K562 (cell line): ENCODE results near the gene CCDC148. TPM values are rescaled to one million over a fixed set of nuclear protein-coding genes. Genes with fewer than 3 reads are reported as not detected.
"Not testable (repeated sequence)": the region's sequence is repeated elsewhere in the genome, so short reads cannot be mapped to it uniquely, and the experiment has no call there.

ENCODE experiments used
- ATAC-seq: fragments of 200-7000 bp; cut with Tn5 transposase; 3 replicates; pipeline ENCODE4 v1.9.1; 2020; ENCODE audit warnings: moderate library complexity
- BruUV-seq: library from RNA; stranded (reverse); fragments of 400-500 nt; replicated peaks from 2 replicates; lab custom pipeline; 2021; lab: Mats Ljungman, UMichigan
- CTCF ChIA-PET: fragments of 300-600 bp; formaldehyde crosslinking; extraction: SDS; loops from one replicate; lab custom pipeline; 2021; ENCODE audit warnings: low intra/inter-chr PET ratio; lab: Yijun Ruan, JAX
- POLR2A ChIA-PET: fragments of 300-600, 350-650 bp; sonication (Branson Sonifier 250); formaldehyde crosslinking; extraction: SDS; loops from one replicate; lab custom pipeline; 2021; ENCODE audit warnings: antibody characterized with exemption, inconsistent platforms; lab: Yijun Ruan, JAX
- DNase-seq, 4 experiments: peaks; one replicate each; pipeline versions ENCODE4 v3.0.0 to v3.0.0-alpha.2; 2011 to 2018; ENCODE audit warnings: low spot score in 3 of 4, mixed read lengths in 3 of 4; ENCODE audit errors: extremely low read depth in 1 of 4
- FAIRE-seq: peaks from 2 replicates; lab custom pipeline; 2011; peaks lifted over from hg19 to GRCh38; lab: Jason Lieb, UNC
- H2AFZ ChIP-seq: 2 replicates; pipeline ENCODE4 v1.6.0; 2011; ENCODE audit warnings: low read depth, low read length, control low read depth, inconsistent platforms
- H3K27ac ChIP-seq: fragments of 200-600 bp; 3 replicates; pipeline ENCODE4 v1.8.0; 2011; ENCODE audit warnings: low read depth, mild to moderate bottlenecking, control low read depth, inconsistent platforms, low read length, moderate library complexity, mixed read lengths; ENCODE audit errors: extremely low read depth
- H3K27me3 ChIP-seq, 2 experiments: fragments of 300-600 bp in 1 of 2; 2 replicates in 1 of 2; 3 replicates in 1 of 2; pipeline versions ENCODE4 v1.6.0 to v1.8.0; 2011; ENCODE audit warnings: inconsistent platforms in 2 of 2, low read length in 2 of 2, mild to moderate bottlenecking in 1 of 2, mixed read lengths in 1 of 2, moderate library complexity in 1 of 2; ENCODE audit not compliant: control insufficient read depth in 2 of 2, insufficient read depth in 2 of 2
- H3K36me3 ChIP-seq: fragments of 300-600 bp; 3 replicates; pipeline ENCODE4 v1.8.0; 2011; ENCODE audit warnings: mild to moderate bottlenecking, low read length, inconsistent platforms; ENCODE audit not compliant: control insufficient read depth, insufficient read depth
- H3K4me1 ChIP-seq, 2 experiments: fragments of 200-600 bp in 1 of 2; replicated peaks in 1 of 2; 2 replicates in 1 of 2; 3 replicates in 1 of 2; pipeline versions ENCODE4 v1.5.1 to v1.8.0; 2011; ENCODE audit warnings: inconsistent platforms in 2 of 2, low read length in 2 of 2, mild to moderate bottlenecking in 1 of 2, mixed read lengths in 1 of 2, moderate library complexity in 1 of 2; ENCODE audit not compliant: control insufficient read depth in 2 of 2, insufficient read depth in 2 of 2
- H3K4me2 ChIP-seq: 2 replicates; pipeline ENCODE4 v1.6.1; 2011; ENCODE audit warnings: low read length, control low read depth, inconsistent platforms, mixed read lengths; ENCODE audit not compliant: insufficient read depth
- H3K4me3 ChIP-seq: fragments of 200-600 bp; sonication (generic), shearing (Covaris generic); 2 replicates; pipeline ENCODE4 v1.5.1; 2016; ENCODE audit warnings: control low read depth, inconsistent platforms
- H3K79me2 ChIP-seq: fragments of 200-600 bp; 3 replicates; pipeline ENCODE4 v1.8.0; 2011; ENCODE audit warnings: low read length, inconsistent platforms; ENCODE audit not compliant: control insufficient read depth, insufficient read depth
- H3K9ac ChIP-seq, 2 experiments: 2 replicates each; pipeline versions ENCODE4 v1.6.0 to v1.6.1; 2011; ENCODE audit warnings: low read depth in 2 of 2, low read length in 2 of 2, control low read depth in 1 of 2, inconsistent platforms in 1 of 2, mild to moderate bottlenecking in 1 of 2, mixed read lengths in 1 of 2; ENCODE audit not compliant: insufficient read depth in 1 of 2
- H3K9me1 ChIP-seq: one replicate; pipeline ENCODE4 v1.6.0; 2011; ENCODE audit warnings: inconsistent platforms, mild to moderate bottlenecking, low read length, moderate library complexity; ENCODE audit not compliant: control insufficient read depth, insufficient read depth
- H3K9me3 ChIP-seq: replicated peaks from 2 replicates; pipeline ENCODE4 v1.5.1; 2011; ENCODE audit warnings: low read depth, low read length, inconsistent platforms; ENCODE audit not compliant: control insufficient read depth, insufficient read depth
- H4K20me1 ChIP-seq: replicated peaks from 2 replicates; pipeline ENCODE4 v1.6.1; 2011; ENCODE audit warnings: low read length, inconsistent platforms, mixed read lengths; ENCODE audit not compliant: control insufficient read depth, insufficient read depth
- CREBBP ChIP-seq: IDR thresholded peaks from one replicate; pipeline ENCODE4 v1.6.1; 2012; ENCODE audit warnings: low read depth, mild to moderate bottlenecking, control low read depth, inconsistent platforms, low read length
- KDM1A ChIP-seq, 2 experiments: fragments of 450-650 bp; IDR thresholded peaks; 2 replicates each; pipeline ENCODE4 v1.6.1; 2016; ENCODE audit warnings: mild to moderate bottlenecking in 2 of 2
- NFATC3 ChIP-seq: fragments of 450-650 bp; IDR thresholded peaks from 2 replicates; pipeline ENCODE4 v1.6.1; 2017; ENCODE audit warnings: mild to moderate bottlenecking
- NR2C1 ChIP-seq, 2 experiments: fragments of 450-650 bp; IDR thresholded peaks; 2 replicates each; pipeline ENCODE4 v1.6.1; 2017; ENCODE audit warnings: mild to moderate bottlenecking in 2 of 2, antibody characterized with exemption in 1 of 2, inconsistent platforms in 1 of 2, missing compliant biosample characterization in 1 of 2, missing genetic modification characterization in 1 of 2
- ZNF23 ChIP-seq: fragments of 250-450 bp; sonication (Bioruptor Pico); IDR thresholded peaks from 2 replicates; pipeline ENCODE4 v1.4.0; 2020; ENCODE audit warnings: mild to moderate bottlenecking
- ZNF282 ChIP-seq: sonication (generic); formaldehyde crosslinking; IDR thresholded peaks from 2 replicates; pipeline ENCODE4 v1.8.1; 2023; ENCODE audit warnings: missing genetic modification reagents
- WGBS: fragments of 100-300 bp; shearing (Covaris generic); methylation state at CpG from one replicate; pipeline ENCODE4 v1.1.6; 2016; ENCODE audit warnings: low coverage, mixed read lengths; ENCODE audit not compliant: insufficient coverage; ENCODE audit errors: missing lambda C conversion rate; 5-methylcytosine and 5-hydroxymethylcytosine counted together
- in situ Hi-C: fragments of 300-500 bp; cut with MboI; formaldehyde crosslinking; loops from 4 replicates; pipeline ENCODE4 v1.15.0; 2018; ENCODE audit warnings: inconsistent platforms, mixed read lengths
- intact Hi-C: fragments of 100-400 bp; cut with micrococcal nuclease; formaldehyde crosslinking; loops from 2 replicates; pipeline ENCODE4 v1.14.2; 2022
- polyA plus RNA-seq, 8 experiments: library from polyadenylated mRNA; depleted of rRNA in 4 of 8; stranded (reverse) in 5 of 8; unstranded in 3 of 8; fragments of >200 nt; fragmentation: Nextera tagmentation in 2 of 8; fragmentation: Illumina TruSeq in 1 of 8; extraction: Ambion mirVana in 2 of 8; extraction: Trizol in 1 of 8; gene quantifications; 2 replicates each; pipeline versions ENCODE4 v1.2.1 to v1.2.3, GENCODE V29; 2011 to 2014; ENCODE audit warnings: inconsistent platforms in 1 of 8, missing spikeins in 1 of 8
- total RNA-seq, 7 experiments: library from RNA; depleted of rRNA in 6 of 7; stranded (reverse); fragments of >200 nt in 6 of 7; fragmentation: Illumina TruSeq in 2 of 7; extraction: Trizol in 2 of 7; gene quantifications; 2 replicates each; pipeline versions ENCODE4 v1.2.1 to v1.2.3, GENCODE V29; 2011 to 2021; ENCODE audit warnings: low replicate concordance in 1 of 7
- TF ChIP-seq, protein P1 (sequence below): IDR thresholded peaks from 3 replicates; pipeline ENCODE4 v1.6.1; 2011; ENCODE audit warnings: borderline replicate concordance, mild to moderate bottlenecking, moderate library complexity; ENCODE audit not compliant: insufficient read length; ENCODE audit errors: extremely low read depth
- TF ChIP-seq, protein P2 (sequence below): fragments of 200-800 bp; sonication (Bioruptor generic); IDR thresholded peaks from 2 replicates; pipeline ENCODE4 v1.6.1; 2017; ENCODE audit warnings: missing genetic modification characterization, missing compliant biosample characterization

CCDC148 gene
- total and polyA plus RNA-seq, 9 of the 15 experiments (the other 6 are each of a cell fraction or from before 2014, with no cell fraction given): 0.10 to 1.4 (median 0.65) TPM

DNA sequence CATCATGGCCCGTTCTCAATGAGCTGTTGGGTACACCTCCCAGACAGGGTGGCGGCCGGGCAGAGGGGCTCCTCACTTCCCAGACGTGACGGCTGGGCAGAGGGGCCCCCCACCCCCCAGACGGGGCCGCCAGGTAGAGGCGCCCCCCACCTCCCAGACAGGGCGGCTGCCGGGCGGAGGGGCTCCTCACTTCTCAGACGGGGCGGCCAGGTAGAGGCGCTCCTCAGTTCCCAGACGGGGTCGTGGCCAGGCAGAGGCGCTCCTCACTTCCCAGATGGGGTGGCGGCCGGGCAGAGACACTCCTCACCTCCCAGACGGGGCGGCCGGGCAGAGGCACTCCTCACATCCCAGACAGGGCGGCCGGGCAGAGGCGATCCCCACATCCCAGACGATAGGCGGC, 146.1 kb downstream of the CCDC148 start:
- H4K20me1 ChIP-seq, H3K9me1 ChIP-seq, H2AFZ ChIP-seq, H3K79me2 ChIP-seq, H3K4me3 ChIP-seq, CTCF ChIA-PET, DNase-seq, BruUV-seq, in situ Hi-C loops, H3K9ac ChIP-seq, intact Hi-C loops, H3K27me3 ChIP-seq, H3K36me3 ChIP-seq, H3K4me1 ChIP-seq, ATAC-seq, FAIRE-seq, H3K4me2 ChIP-seq, H3K9me3 ChIP-seq, H3K27ac ChIP-seq: not testable (repeated sequence)
- 87% methylated on average over 11 of the region's 27 CpGs for WGBS
- POLR2A ChIA-PET: interaction anchor here (0.6 kb wide), 1 partner anchor 9 kb away, joined by 4 read pairs; no protein-coding TSS in a partner anchor

DNA sequence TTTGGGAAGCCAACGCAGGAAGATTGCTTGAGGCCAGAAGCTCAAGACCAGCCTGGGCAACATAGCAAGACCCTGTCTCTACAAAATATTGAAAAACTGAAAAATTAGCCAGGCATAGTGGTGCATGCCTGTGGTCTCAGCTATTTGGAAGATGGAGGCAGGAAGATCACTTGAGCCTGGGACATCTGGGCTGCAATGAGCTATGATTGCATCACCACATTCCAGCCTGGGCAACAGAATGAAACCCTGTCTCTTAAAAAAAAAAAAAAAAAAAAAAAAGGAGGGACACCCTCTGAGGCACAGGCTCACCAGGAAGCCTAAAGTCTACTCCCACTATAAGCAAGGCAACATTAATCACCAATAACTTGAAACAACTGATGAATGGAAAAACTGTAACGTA, 151.1 kb downstream of the CCDC148 start:
- H3K9me3 ChIP-seq: no peaks in the 10 kb centered on the region
- H3K9me1 ChIP-seq: no peaks in the 10 kb centered on the region
- intact Hi-C loops (loop anchor here (10.0 kb wide), 1 partner anchor 271 kb away; no protein-coding TSS in a partner anchor), in situ Hi-C loops (no loop called here)
- H3K4me3 ChIP-seq: no peak overlapping the region
- H3K27me3 ChIP-seq: no peaks in the 10 kb centered on the region
- no peak overlapping the region for H3K27ac ChIP-seq
- H3K4me1 ChIP-seq: no peaks in the 10 kb centered on the region; a peak in 1 of 5 replicates
- no peak overlapping the region for H2AFZ ChIP-seq
- BruUV-seq: no TSS peak
- FAIRE-seq (no peak), ATAC-seq (no peak), DNase-seq (no peak)
- no peaks in the 10 kb centered on the region for H3K36me3 ChIP-seq
- WGBS: 29% methylated on average over 2 of the region's 2 CpGs
- CTCF ChIA-PET: no interaction called here
- POLR2A ChIA-PET: no interaction called here
- TF ChIP-seq, protein P1, sequence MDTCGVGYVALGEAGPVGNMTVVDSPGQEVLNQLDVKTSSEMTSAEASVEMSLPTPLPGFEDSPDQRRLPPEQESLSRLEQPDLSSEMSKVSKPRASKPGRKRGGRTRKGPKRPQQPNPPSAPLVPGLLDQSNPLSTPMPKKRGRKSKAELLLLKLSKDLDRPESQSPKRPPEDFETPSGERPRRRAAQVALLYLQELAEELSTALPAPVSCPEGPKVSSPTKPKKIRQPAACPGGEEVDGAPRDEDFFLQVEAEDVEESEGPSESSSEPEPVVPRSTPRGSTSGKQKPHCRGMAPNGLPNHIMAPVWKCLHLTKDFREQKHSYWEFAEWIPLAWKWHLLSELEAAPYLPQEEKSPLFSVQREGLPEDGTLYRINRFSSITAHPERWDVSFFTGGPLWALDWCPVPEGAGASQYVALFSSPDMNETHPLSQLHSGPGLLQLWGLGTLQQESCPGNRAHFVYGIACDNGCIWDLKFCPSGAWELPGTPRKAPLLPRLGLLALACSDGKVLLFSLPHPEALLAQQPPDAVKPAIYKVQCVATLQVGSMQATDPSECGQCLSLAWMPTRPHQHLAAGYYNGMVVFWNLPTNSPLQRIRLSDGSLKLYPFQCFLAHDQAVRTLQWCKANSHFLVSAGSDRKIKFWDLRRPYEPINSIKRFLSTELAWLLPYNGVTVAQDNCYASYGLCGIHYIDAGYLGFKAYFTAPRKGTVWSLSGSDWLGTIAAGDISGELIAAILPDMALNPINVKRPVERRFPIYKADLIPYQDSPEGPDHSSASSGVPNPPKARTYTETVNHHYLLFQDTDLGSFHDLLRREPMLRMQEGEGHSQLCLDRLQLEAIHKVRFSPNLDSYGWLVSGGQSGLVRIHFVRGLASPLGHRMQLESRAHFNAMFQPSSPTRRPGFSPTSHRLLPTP: no peak
- no peak for TF ChIP-seq NR2C1 (IDR thresholded peaks at IDR 0.05)
- no peak for TF ChIP-seq NR2C1 (tag; IDR thresholded peaks at IDR 0.05)
- no peak for TF ChIP-seq KDM1A (IDR thresholded peaks at IDR 0.05)
- no peak for TF ChIP-seq NFATC3
- TF ChIP-seq, protein P2, sequence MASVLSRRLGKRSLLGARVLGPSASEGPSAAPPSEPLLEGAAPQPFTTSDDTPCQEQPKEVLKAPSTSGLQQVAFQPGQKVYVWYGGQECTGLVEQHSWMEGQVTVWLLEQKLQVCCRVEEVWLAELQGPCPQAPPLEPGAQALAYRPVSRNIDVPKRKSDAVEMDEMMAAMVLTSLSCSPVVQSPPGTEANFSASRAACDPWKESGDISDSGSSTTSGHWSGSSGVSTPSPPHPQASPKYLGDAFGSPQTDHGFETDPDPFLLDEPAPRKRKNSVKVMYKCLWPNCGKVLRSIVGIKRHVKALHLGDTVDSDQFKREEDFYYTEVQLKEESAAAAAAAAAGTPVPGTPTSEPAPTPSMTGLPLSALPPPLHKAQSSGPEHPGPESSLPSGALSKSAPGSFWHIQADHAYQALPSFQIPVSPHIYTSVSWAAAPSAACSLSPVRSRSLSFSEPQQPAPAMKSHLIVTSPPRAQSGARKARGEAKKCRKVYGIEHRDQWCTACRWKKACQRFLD: no peak
- TF ChIP-seq CREBBP: no peak
- TF ChIP-seq ZNF23 (CRISPR knock-in tag): no peak
- no peak for TF ChIP-seq ZNF282 (CRISPR knock-in tag)
- H4K20me1 ChIP-seq: no peaks in the 10 kb centered on the region
- no peaks in the 10 kb centered on the region for H3K79me2 ChIP-seq
- H3K9ac ChIP-seq: no peak overlapping the region
- H3K4me2 ChIP-seq: no peak overlapping the region
